ENCODE measurements around the gene IRAG1. TPM values are rescaled to one million over a fixed set of nuclear protein-coding genes. Genes with fewer than 3 reads are reported as not detected.

IRAG1 gene
- polyA plus RNA-seq, 10 donors, result 3.1 to 6.9 (median 3.9) TPM

GRCh38 chr11:10669258-10670033 is 24.1 kb downstream of the IRAG1 start:
- no peak for DNase-seq

GRCh38 chr11:10667521-10667885 is 26.1 kb downstream of the IRAG1 start:
- DNase-seq, result no peak

GRCh38 chr11:10666556-10667520 is 26.7 kb downstream of the IRAG1 start:
- DNase-seq, result no peak

- DNase-seq, result no peak
Measured at GRCh38 chr11:10664496-10664895, 29.1 kb downstream of the IRAG1 start.

- no peak for DNase-seq
Measured at GRCh38 chr11:10663990-10664389, 29.6 kb downstream of the IRAG1 start.

GRCh38 chr11:10663365-10663764 is 30.2 kb downstream of the IRAG1 start:
- no peak for DNase-seq

- DNase-seq, result no peak
Measured at GRCh38 chr11:10660323-10660722, 33.2 kb downstream of the IRAG1 start.

GRCh38 chr11:10659339-10660216 is 34.0 kb downstream of the IRAG1 start:
- DNase-seq, result peak in 1 of 3 donors; percentile 82

GRCh38 chr11:10658621-10659338 is 34.8 kb downstream of the IRAG1 start:
- DNase-seq, result no peak

- DNase-seq, result peak in 1 of 3 donors; percentile 51
Measured at GRCh38 chr11:10657308-10658271, 36.0 kb downstream of the IRAG1 start.

- no peak for DNase-seq
Measured at GRCh38 chr11:10655943-10656576, 37.5 kb downstream of the IRAG1 start.

GRCh38 chr11:10655227-10655626 is 38.3 kb downstream of the IRAG1 start:
- no peak for DNase-seq

GRCh38 chr11:10654811-10655150 is 38.8 kb downstream of the IRAG1 start:
- no peak for DNase-seq

- peak in 1 of 3 donors; percentile 61 for DNase-seq
Measured at GRCh38 chr11:10653946-10654810, 39.4 kb downstream of the IRAG1 start.

- DNase-seq, result no peak
Measured at GRCh38 chr11:10653261-10653660, 40.3 kb downstream of the IRAG1 start.

- no peak for DNase-seq
Measured at GRCh38 chr11:10651656-10652361, 41.7 kb downstream of the IRAG1 start.

- no peak for DNase-seq
Measured at GRCh38 chr11:10650630-10651029, 42.9 kb downstream of the IRAG1 start.

- no peak for DNase-seq
Measured at GRCh38 chr11:10650166-10650565, 43.4 kb downstream of the IRAG1 start.

Data from muscle of back (tissue), 11 donors.